Measurements from ENCODE around the gene LSAMP. TPM values are rescaled to one million over a fixed set of nuclear protein-coding genes. Genes with fewer than 3 reads are reported as not detected.

Gene LSAMP
- total and polyA plus RNA-seq, 2 of the 13 experiments (the other 11 are each of a cell fraction or from before 2014, with no cell fraction given): not detected

GRCh38 chr3:115822579-115822978, 622.7 kb downstream of the LSAMP start (continued):
- TF ChIP-seq IKZF5 (CRISPR knock-in tag; IDR thresholded peaks at IDR 0.05) (0 out of 2 replicates have a peak, but pooled peaks have one; percentile 28), GPN1 (CRISPR knock-in tag; IDR thresholded peaks at IDR 0.05; ENCODE audit: borderline replicate concordance) (no peak), NFE2L2 (IDR thresholded peaks at IDR 0.05; ENCODE audit: low read length) (peak; percentile 38; the same call in 1 of the 2 replicates), FOSL1 (CRISPR knock-in tag; IDR thresholded peaks at IDR 0.05; ENCODE audit: borderline replicate concordance) (peak; percentile 76), SOX6 (IDR thresholded peaks at IDR 0.05) (no peak), SOX6 (CRISPR knock-in tag; IDR thresholded peaks at IDR 0.05) (peak; percentile 53; the same call in 1 of the 2 replicates), ZNF441 (CRISPR knock-in tag; IDR thresholded peaks at IDR 0.05; ENCODE audit: borderline replicate concordance) (no peak), FOXA1 (IDR thresholded peaks at IDR 0.05) (no peak), FOXA1 (CRISPR knock-in tag; IDR thresholded peaks at IDR 0.05) (peak; percentile 70), ATF7-NPFF (CRISPR knock-in tag; IDR thresholded peaks at IDR 0.05; ENCODE audit: low read depth) (no peak), ZNF704 (CRISPR knock-in tag; IDR thresholded peaks at IDR 0.05; ENCODE audit: borderline replicate concordance) (no peak), KDM4B (CRISPR knock-in tag; IDR thresholded peaks at IDR 0.05) (no peak), ZGPAT (CRISPR knock-in tag; IDR thresholded peaks at IDR 0.05) (peak; percentile 66; the same call in 1 of the 2 replicates), ZNF644 (CRISPR knock-in tag; IDR thresholded peaks at IDR 0.05; ENCODE audit: low read depth) (0 out of 2 replicates have a peak, but pooled peaks have one; percentile 16), CAMTA2 (CRISPR knock-in tag; IDR thresholded peaks at IDR 0.05; ENCODE audit: borderline replicate concordance) (no peak), ZNF841 (CRISPR knock-in tag; IDR thresholded peaks at IDR 0.05; ENCODE audit: borderline replicate concordance) (no peak), CREB1 (IDR thresholded peaks at IDR 0.05) (no peak), CREB1 (CRISPR knock-in tag; IDR thresholded peaks at IDR 0.05) (peak; percentile 51; the same call in 1 of the 2 replicates), RAD21 (CRISPR knock-in tag; IDR thresholded peaks at IDR 0.05) (no peak), CENPBD1 (CRISPR knock-in tag; IDR thresholded peaks at IDR 0.05; ENCODE audit: borderline replicate concordance, low read depth) (no peak), GABPA (IDR thresholded peaks at IDR 0.05; ENCODE audit: low read depth, low read length) (no peak), GABPA (CRISPR knock-in tag; IDR thresholded peaks at IDR 0.05; ENCODE audit: low read depth) (peak; percentile 35; the same call in 1 of the 2 replicates), ZNF225 (CRISPR knock-in tag; IDR thresholded peaks at IDR 0.05) (no peak), ZNF766 (CRISPR knock-in tag; IDR thresholded peaks at IDR 0.05; ENCODE audit: borderline replicate concordance) (no peak), ARID3A (IDR thresholded peaks at IDR 0.05; ENCODE audit: low read depth, low read length) (no peak), GATAD2A (CRISPR knock-in tag; IDR thresholded peaks at IDR 0.05) (peak; percentile 55; the same call in 1 of the 2 replicates), HDAC1 (CRISPR knock-in tag; IDR thresholded peaks at IDR 0.05) (peak; percentile 48), ZSCAN29 (CRISPR knock-in tag; conservative IDR thresholded peaks at IDR 0.05) (no peak)

Measured in HepG2 (cell line).